Measurements from ENCODE around the gene BTBD16.
A peak's percentile ranks its signal among the peaks of the same experiment; 100 is the strongest.

BTBD16 gene

GRCh38 chr10:122248356-122249302 lies 22.5 kb upstream of the BTBD16 start:
- DNase-seq (ENCODE audit: low read depth): no peak

- DNase-seq (ENCODE audit: low read depth): no peak
These were observed 21.7 kb upstream of the BTBD16 start for GRCh38 chr10:122249303-122249850.

- no peak for DNase-seq (ENCODE audit: low read depth)
These were observed 20.9 kb upstream of the BTBD16 start for GRCh38 chr10:122249991-122250750.

- DNase-seq (ENCODE audit: low read depth): no peak
These were observed 19.4 kb upstream of the BTBD16 start for GRCh38 chr10:122251459-122252255.

- DNase-seq (ENCODE audit: low read depth): no peak
These were observed 18.3 kb upstream of the BTBD16 start for GRCh38 chr10:122252805-122253204.

GRCh38 chr10:122253605-122254004 lies 17.5 kb upstream of the BTBD16 start:
- DNase-seq (ENCODE audit: low read depth): no peak

- no peak for DNase-seq (ENCODE audit: low read depth)
These were observed 16.3 kb upstream of the BTBD16 start for GRCh38 chr10:122254831-122255230.

- DNase-seq (ENCODE audit: low read depth): no peak
These were observed 15.4 kb upstream of the BTBD16 start for GRCh38 chr10:122255509-122256301.

GRCh38 chr10:122257041-122257440 lies 14.1 kb upstream of the BTBD16 start:
- DNase-seq (ENCODE audit: low read depth): no peak

GRCh38 chr10:122258136-122259074 lies 12.7 kb upstream of the BTBD16 start:
- DNase-seq (ENCODE audit: low read depth): peak; percentile 58

GRCh38 chr10:122259075-122259466 lies 12.0 kb upstream of the BTBD16 start:
- no peak for DNase-seq (ENCODE audit: low read depth)

GRCh38 chr10:122261584-122261983 lies 9.5 kb upstream of the BTBD16 start:
- DNase-seq (ENCODE audit: low read depth): no peak

- peak; percentile 91 for DNase-seq (ENCODE audit: low read depth)
These were observed 7.1 kb upstream of the BTBD16 start for GRCh38 chr10:122263971-122264370.

GRCh38 chr10:122264436-122264835 lies 6.7 kb upstream of the BTBD16 start:
- peak; percentile 44 for DNase-seq (ENCODE audit: low read depth)

GRCh38 chr10:122264931-122265330 lies 6.2 kb upstream of the BTBD16 start:
- DNase-seq (ENCODE audit: low read depth): no peak

- DNase-seq (ENCODE audit: low read depth): no peak
These were observed 5.2 kb upstream of the BTBD16 start for GRCh38 chr10:122265896-122266295.

- peak; percentile 18 for DNase-seq (ENCODE audit: low read depth)
These were observed 3.0 kb upstream of the BTBD16 start for GRCh38 chr10:122267849-122268737.

- DNase-seq (ENCODE audit: low read depth): no peak
These were observed 1.9 kb upstream of the BTBD16 start for GRCh38 chr10:122269059-122269687.
